ENCODE measurements around the gene URAD.
"Not testable (repeated sequence)": the region's sequence is repeated elsewhere in the genome, so short reads cannot be mapped to it uniquely, and the experiment has no call there.

Gene URAD

GRCh38 chr13:27969866-27970229, 18.6 kb downstream of the URAD start:
- no peak for DNase-seq

- peak; percentile 88 for DNase-seq
Measured at GRCh38 chr13:27969082-27969865, 19.2 kb downstream of the URAD start, which contains the start of gene CDX2. Gene CDX2 (minus strand): TSS chr13:27969315. CDS start chr13:27969006, 309 bp downstream.

- peak; percentile 74 for DNase-seq
Measured at GRCh38 chr13:27968316-27969081, 20.0 kb downstream of the URAD start.

GRCh38 chr13:27967736-27968315, 20.7 kb downstream of the URAD start:
- DNase-seq, result peak; percentile 76

GRCh38 chr13:27967203-27967735, 21.2 kb downstream of the URAD start:
- DNase-seq, result no peak

- DNase-seq, result peak; percentile 86
Measured at GRCh38 chr13:27966641-27967202, 21.8 kb downstream of the URAD start.

- peak; percentile 96 for DNase-seq
Measured at GRCh38 chr13:27965740-27966640, 22.5 kb downstream of the URAD start.

GRCh38 chr13:27965343-27965739, 23.2 kb downstream of the URAD start:
- peak; percentile 63 for DNase-seq

GRCh38 chr13:27964741-27965323, 23.7 kb downstream of the URAD start:
- DNase-seq, result no peak

GRCh38 chr13:27964206-27964605, 24.3 kb downstream of the URAD start:
- DNase-seq, result not testable (repeated sequence)

GRCh38 chr13:27963491-27963890, 25.0 kb downstream of the URAD start:
- no peak for DNase-seq

GRCh38 chr13:27962982-27963381, 25.5 kb downstream of the URAD start:
- no peak for DNase-seq

GRCh38 chr13:27962128-27962841, 26.2 kb downstream of the URAD start:
- peak; percentile 75 for DNase-seq

- no peak for DNase-seq
Measured at GRCh38 chr13:27961227-27962085, 27.0 kb downstream of the URAD start.

GRCh38 chr13:27960362-27961226, 27.9 kb downstream of the URAD start:
- peak; percentile 83 for DNase-seq

GRCh38 chr13:27959976-27960361, 28.5 kb downstream of the URAD start:
- DNase-seq, result no peak

- DNase-seq, result peak; percentile 61
Measured at GRCh38 chr13:27956576-27957300, 31.8 kb downstream of the URAD start.

GRCh38 chr13:27955014-27955591, 33.4 kb downstream of the URAD start:
- DNase-seq, result no peak

Measured in islet precursor cell (in vitro differentiated cells).